H4 (cell line): ENCODE data around the gene F2RL1. TPM values are rescaled to one million over a fixed set of nuclear protein-coding genes. Genes with fewer than 3 reads are reported as not detected.
"Not testable (repeated sequence)": the region's sequence is repeated elsewhere in the genome, so short reads cannot be mapped to it uniquely, and the experiment has no call there.

Source experiments
- DNase-seq: peaks from one replicate; pipeline ENCODE4 v3.0.0-alpha.2; 2015; ENCODE audit warnings: low spot score
- total RNA-seq: library from RNA; depleted of rRNA; stranded (reverse); fragments of >200 nt; shearing (Covaris generic); gene quantifications from 2 replicates; pipeline ENCODE4 v1.2.3, GENCODE V29; 2014; rRNA removed

The F2RL1 gene, protein sequence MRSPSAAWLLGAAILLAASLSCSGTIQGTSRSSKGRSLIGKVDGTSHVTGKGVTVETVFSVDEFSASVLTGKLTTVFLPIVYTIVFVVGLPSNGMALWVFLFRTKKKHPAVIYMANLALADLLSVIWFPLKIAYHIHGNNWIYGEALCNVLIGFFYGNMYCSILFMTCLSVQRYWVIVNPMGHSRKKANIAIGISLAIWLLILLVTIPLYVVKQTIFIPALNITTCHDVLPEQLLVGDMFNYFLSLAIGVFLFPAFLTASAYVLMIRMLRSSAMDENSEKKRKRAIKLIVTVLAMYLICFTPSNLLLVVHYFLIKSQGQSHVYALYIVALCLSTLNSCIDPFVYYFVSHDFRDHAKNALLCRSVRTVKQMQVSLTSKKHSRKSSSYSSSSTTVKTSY
- 48.8 and 59.5 TPM in 2 replicates for total RNA-seq

DNA sequence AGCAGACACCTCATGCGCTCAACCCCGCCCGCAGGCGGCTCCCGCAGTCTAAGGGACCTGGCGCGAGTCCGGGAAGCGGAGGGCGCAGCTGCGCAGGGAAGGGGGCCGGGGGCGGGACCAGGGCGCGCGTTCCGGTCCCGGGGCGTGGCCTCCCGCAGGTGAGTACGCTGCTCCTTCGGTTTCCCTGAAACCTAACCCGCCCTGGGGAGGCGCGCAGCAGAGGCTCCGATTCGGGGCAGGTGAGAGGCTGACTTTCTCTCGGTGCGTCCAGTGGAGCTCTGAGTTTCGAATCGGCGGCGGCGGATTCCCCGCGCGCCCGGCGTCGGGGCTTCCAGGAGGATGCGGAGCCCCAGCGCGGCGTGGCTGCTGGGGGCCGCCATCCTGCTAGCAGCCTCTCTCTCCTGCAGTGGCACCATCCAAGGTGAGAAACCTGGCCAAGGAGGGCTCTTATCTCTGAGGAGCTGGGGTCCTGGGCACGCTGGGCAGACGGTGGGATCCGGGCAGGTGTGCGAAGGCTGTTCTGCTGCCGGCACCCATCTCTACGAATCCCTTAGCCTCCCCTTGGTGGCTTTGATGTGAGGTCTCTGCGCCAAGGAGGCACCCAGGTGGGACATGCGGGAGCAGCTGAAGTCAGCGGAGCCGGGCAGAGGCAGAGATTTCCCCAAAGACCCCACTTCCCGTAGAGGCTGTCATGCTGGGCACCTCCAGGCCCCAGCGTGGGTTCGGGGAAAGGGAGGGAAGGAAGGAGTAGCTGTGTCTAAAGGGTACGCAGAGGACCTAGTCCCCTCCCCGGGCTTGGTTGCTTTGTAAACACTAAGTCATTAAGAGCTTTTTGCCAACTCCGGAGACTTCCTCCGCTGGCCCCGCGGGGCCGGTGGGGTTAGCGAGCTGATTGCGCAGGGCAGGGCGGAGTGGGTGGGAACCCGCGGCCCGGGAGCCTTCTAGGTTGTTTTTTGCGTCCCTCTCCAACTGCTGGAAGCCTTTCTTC is at the start of gene F2RL1:
F2RL1 (plus strand) TSS at position 187 of the 988 bp plus-strand sequence; CDS start at position 340, 153 bp downstream.
- DNase-seq: peak; percentile 73

- DNase-seq: not testable (repeated sequence)
Measured at GRCh38 chr5:76771041-76771440, 47.8 kb upstream of the F2RL1 start.

DNA sequence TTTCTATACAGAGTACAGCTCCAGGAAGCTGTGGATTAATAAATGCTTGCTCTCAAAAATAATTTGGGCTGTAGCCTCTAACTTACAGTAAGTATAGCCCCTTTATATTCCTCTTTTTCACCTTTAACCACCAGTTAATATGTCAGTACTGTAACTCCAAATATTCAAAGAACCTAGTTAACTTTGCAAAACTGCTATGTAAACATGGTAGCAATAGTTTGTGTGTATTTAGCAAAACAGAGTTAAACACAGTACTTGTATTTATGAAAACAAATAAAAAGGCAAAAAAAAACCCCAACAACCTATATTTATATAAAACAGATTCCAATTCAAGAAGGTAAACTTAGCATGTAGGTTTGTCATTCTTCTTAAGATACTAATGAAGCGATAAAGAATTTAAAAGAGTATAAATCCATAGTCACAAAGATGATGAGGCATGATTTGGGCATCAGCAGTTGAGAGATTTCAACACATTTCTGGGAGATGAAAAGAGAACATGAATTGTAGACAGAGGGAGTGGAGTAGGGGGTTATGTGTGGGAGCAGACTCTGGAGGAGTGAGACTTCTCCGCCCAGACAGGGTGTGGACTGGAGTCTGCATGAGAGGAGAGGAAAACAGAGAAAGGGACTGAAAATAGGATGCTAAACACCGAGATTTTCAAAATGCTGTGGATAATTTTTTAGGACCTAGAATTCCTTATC is 47.0 kb upstream of the F2RL1 start:
- no peak for DNase-seq

- no peak for DNase-seq
Measured at GRCh38 chr5:76775921-76776320, 42.9 kb upstream of the F2RL1 start.

DNA sequence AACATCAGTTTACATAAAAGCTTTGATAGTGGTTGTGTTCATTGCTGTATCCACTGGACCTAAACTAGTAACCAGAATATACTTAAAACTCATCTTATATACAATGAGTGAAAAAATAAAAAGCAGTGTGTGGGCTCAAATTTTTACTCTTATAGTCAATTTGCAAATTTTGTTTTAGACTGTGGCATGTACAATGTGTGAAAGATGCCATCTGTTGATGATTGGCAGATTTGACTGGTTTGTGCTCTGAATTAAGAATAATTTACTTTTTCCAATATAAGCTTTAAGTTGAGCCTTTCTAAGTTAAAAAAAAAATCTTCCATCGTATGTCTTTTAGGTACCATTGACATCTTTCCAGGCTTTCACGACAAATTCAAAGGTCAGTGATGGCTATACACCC is 42.4 kb upstream of the F2RL1 start:
- no peak for DNase-seq

DNA sequence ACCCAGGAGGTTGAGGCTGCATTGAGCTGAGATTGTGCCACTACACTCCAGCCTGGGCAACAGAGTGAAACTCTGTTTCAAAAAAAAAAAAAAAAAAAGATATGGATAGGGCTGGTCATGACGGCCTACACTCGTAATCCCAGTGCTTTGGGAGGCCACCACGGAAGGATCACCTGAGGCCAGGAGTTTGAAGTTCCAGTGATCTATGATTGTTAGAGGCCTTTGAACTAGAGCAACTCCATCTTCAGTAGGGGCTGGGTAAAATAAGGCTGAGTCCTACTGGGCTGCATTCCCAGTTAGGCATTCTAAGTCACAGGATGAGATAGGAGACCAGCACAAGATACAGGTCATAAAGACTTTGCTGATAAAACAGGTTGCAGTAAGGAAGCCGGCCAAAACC is 38.2 kb upstream of the F2RL1 start:
- not testable (repeated sequence) for DNase-seq

- DNase-seq: no peak
Measured at GRCh38 chr5:76781775-76782174, 37.1 kb upstream of the F2RL1 start.

GRCh38 chr5:76782444-76782843 is 36.4 kb upstream of the F2RL1 start:
- no peak for DNase-seq

DNA sequence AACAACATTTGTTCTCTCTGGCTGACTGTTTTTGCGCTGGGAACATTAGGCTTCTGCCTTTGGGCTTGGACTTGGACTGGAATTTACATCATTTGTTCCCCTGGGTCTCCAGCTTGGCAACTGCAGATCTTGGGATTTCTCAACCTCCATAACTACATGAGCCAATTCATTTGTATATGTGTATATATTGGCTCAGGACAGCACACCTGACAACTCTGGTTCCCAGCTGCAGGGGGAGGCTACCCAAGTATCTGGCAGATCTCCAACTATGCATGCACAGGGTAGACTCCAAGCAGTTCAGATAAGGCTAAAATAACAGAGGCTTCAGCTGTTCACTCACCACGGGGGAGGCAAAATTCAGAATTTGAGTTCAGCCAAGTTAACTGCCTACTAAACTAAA is 31.6 kb upstream of the F2RL1 start:
- DNase-seq: peak; percentile 57

GRCh38 chr5:76788362-76788761 is 30.5 kb upstream of the F2RL1 start:
- no peak for DNase-seq

GRCh38 chr5:76789275-76789674 is 29.6 kb upstream of the F2RL1 start:
- not testable (repeated sequence) for DNase-seq

- DNase-seq: no peak
Measured at GRCh38 chr5:76789991-76790581, 28.7 kb upstream of the F2RL1 start.

GRCh38 chr5:76790632-76791290 is 28.1 kb upstream of the F2RL1 start:
- peak; percentile 87 for DNase-seq

DNA sequence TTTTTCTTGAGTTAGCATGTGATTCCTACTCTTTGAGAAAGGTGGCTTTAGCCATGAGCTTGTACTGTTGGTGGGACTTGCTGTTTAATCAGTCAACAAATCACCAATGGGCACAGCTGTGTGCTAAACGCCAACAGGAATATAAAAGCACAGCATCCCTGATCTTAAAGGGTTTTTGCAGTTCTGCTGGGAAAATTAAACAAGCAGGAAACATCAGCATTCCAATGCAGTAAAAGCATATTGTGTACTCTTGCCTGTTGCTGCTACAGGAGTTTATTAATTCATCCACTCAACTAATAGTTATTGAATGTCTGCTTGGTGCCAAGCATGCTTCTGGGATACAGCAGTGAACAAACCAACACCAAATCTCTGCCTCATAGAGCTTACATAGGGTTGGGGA is 27.4 kb upstream of the F2RL1 start:
- DNase-seq: no peak

DNA sequence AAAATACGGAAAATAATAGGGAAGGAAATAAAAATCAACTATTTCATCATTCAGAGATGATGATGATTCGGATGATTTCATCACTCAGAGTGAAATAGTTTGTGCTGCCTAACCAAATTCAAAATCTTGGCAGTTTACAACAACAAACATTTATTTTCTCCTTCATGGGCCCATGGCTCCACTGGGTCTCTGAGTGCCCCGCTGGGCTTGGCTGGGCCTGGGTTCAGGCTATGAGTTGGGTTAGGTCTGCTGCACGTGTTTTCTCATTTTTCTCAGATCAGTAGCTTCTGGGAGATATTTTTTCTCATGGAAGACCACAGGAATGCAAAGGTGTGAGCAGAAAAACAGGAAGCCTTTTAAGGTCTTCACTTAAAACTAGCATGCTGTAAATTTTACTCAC is 24.0 kb upstream of the F2RL1 start:
- DNase-seq: no peak

- no peak for DNase-seq
Measured at GRCh38 chr5:76799588-76799987, 19.2 kb upstream of the F2RL1 start.

GRCh38 chr5:76800579-76800978 is 18.3 kb upstream of the F2RL1 start:
- no peak for DNase-seq

DNA sequence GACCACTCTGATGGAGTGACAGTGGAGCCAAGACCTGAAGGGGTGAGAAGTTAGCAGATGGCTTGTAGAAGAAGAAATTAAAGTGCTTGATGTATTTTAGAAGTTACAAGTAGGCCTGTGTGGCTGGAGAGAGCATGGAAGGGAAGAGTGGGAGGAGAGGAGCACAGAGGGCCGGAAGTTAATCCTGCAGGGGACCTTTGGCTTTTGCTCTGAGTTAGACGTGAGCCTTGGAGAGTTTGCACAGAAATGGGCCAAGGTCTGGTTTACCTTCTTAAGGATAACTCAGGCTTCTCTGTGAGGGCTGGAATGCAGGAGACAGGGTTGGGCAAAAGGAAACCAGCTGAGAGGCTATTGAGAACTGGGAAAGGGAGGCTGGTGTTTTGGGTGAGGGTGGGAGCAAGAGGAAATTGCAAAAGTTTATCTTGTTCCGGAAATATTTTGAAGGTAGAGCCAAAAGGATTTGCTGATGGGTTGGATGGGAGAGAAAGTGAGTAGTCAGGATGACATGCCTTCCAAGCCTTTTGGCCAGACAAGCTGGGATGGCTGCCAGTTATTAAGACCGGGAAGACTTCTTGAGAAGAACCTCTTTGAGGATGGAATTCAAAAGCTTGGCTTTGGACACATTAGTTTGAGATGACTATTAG is 17.5 kb upstream of the F2RL1 start:
- DNase-seq: no peak

- DNase-seq: no peak
Measured at GRCh38 chr5:76801803-76802195, 17.0 kb upstream of the F2RL1 start.

GRCh38 chr5:76804266-76804665 is 14.6 kb upstream of the F2RL1 start:
- no peak for DNase-seq
